ENCODE results near the gene SEMA4D. TPM values are rescaled to one million over a fixed set of nuclear protein-coding genes. Genes with fewer than 3 reads are reported as not detected.
A peak's percentile ranks its signal among the peaks of the same experiment; 100 is the strongest.

SEMA4D gene
- 0.03 and 0.37 TPM in 2 replicates for total RNA-seq (2014; rRNA removed; shearing (Covaris generic))

GRCh38 chr9:89497978-89498851 is at the start of gene SEMA4D:
TSS of gene SEMA4D (minus strand) at chr9:89498113. CDS start at chr9:89405456, 92,657 bp downstream.
- H3K4me3 ChIP-seq, result peak within 1 kb of the TSS; percentile 31
- H3K27me3 ChIP-seq (replicated peaks), result 0 out of 2 replicates have a peak, but pooled peaks cover 3% of the 10 kb centered on the region
- no peak for DNase-seq (ENCODE audit: low read depth in 1 of 2, low spot score in 2 of 2)

DNA sequence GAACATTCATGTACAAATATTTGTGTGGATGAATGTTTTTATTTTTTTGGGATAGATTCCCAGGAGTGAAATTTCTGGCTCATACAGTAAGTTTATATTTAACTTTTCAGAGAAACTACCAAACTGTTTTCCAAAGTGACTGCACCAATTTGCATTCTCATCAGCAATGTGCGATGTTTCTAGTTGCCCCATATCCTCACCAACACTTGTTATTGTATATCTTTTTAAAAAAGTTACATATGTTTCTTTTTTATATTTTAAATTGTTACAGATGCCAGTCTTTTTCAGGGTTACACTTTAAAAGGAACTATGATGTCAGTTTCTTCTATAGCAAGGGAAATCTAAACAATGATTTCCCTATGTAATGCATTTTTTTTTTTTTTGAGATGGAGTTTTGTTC is 49.1 kb upstream of the SEMA4D start:
- H3K4me1 ChIP-seq (replicated peaks), result no peaks in the 10 kb centered on the region
- no peaks in the 10 kb centered on the region; the same call in 1 of the 2 replicates for H3K9me3 ChIP-seq (replicated peaks)
- H3K27ac ChIP-seq, result no peak overlapping the region
- no peaks in the 10 kb centered on the region for H3K36me3 ChIP-seq
- no peak for DNase-seq (ENCODE audit: low read depth in 1 of 2, low spot score in 2 of 2)
- H3K27me3 ChIP-seq (replicated peaks), result 0 out of 2 replicates have a peak, but pooled peaks cover 7% of the 10 kb centered on the region
- no peak overlapping the region for H3K4me3 ChIP-seq

More at GRCh38 chr9:89497978-89498851, at the start of gene SEMA4D:
- no peak within 1 kb of the TSS for H3K27ac ChIP-seq
- no peaks in the 10 kb centered on the region for H3K9me3 ChIP-seq (replicated peaks)
- no peaks in the 10 kb centered on the region for H3K36me3 ChIP-seq
- no peaks in the 10 kb centered on the region for H3K4me1 ChIP-seq (replicated peaks)

DNA sequence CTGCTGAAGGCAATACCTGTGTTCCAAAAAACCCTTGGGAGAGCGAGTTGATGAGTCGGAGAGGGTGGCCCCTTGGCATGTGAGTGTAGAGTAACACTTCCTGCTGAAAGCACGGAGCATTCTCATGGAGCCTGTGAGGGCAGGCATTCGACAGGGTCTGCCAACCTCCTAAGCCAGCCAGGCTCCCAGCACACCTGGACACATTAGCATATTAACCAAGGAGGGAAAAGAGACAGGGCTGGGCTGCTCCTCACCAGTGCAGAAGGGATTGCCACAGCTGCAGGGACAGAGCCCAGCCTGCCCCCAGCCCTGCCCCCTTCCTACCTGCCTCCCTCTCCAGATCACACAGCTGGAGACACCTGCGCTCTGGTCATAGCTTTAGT is 46.4 kb upstream of the SEMA4D start:
- 0 out of 2 replicates have a peak, but pooled peaks cover 2% of the 10 kb centered on the region for H3K27me3 ChIP-seq (replicated peaks)
- H3K27ac ChIP-seq, result no peak overlapping the region
- no peaks in the 10 kb centered on the region for H3K4me1 ChIP-seq (replicated peaks)
- no peak overlapping the region for H3K4me3 ChIP-seq
- no peaks in the 10 kb centered on the region; the same call in 1 of the 2 replicates for H3K9me3 ChIP-seq (replicated peaks)
- no peak for DNase-seq (ENCODE audit: low read depth in 1 of 2, low spot score in 2 of 2)
- H3K36me3 ChIP-seq, result no peaks in the 10 kb centered on the region

DNA sequence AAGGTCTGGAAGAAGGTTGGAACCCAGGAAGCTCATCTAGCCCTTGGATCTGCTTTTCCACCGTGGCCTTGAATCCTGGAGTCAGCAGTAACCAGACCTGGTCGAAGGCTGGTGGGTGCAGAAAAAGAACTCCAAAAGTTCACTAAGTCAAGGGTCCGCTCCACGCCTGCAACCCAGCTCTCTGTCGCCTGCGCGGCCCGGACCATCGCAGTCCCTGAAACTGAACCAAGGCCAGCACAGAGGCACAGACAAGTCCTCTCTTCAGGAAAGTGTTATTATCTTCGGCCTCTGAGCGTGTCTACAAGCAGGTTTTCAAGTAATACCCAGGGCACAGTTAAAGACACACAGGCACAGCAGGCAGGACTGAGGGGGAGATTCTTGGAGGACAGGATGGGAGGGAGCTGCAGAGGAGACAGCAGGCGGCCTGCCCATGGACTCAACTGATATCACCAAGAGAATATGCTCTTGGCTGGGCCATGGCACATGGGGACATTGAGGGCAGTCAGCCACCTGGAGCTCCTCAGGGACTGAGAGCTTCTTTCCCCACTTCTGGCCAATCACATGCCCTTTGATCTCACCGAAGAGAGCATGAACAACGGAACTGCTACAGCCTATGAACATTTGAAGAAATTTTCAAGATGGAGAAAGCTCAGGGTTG is 45.8 kb upstream of the SEMA4D start:
- H3K27me3 ChIP-seq (replicated peaks), result 0 out of 2 replicates have a peak, but pooled peaks cover 2% of the 10 kb centered on the region
- H3K4me1 ChIP-seq (replicated peaks), result no peaks in the 10 kb centered on the region
- no peak for DNase-seq (ENCODE audit: low read depth in 1 of 2, low spot score in 2 of 2)
- no peak overlapping the region for H3K27ac ChIP-seq
- no peaks in the 10 kb centered on the region for H3K36me3 ChIP-seq
- no peak overlapping the region for H3K4me3 ChIP-seq
- no peaks in the 10 kb centered on the region; the same call in 1 of the 2 replicates for H3K9me3 ChIP-seq (replicated peaks)

GRCh38 chr9:89543111-89543510 is 45.2 kb upstream of the SEMA4D start:
- Histone ChIP-seq H3K4me1 (replicated peaks) (no peaks in the 10 kb centered on the region), H3K36me3 (no peaks in the 10 kb centered on the region), H3K27me3 (replicated peaks) (0 out of 2 replicates have a peak, but pooled peaks cover 2% of the 10 kb centered on the region), H3K9me3 (replicated peaks) (no peaks in the 10 kb centered on the region; the same call in 1 of the 2 replicates), H3K4me3 (no peak overlapping the region), H3K27ac (no peak overlapping the region)
- no peak for DNase-seq (ENCODE audit: low read depth in 1 of 2, low spot score in 2 of 2)

DNA sequence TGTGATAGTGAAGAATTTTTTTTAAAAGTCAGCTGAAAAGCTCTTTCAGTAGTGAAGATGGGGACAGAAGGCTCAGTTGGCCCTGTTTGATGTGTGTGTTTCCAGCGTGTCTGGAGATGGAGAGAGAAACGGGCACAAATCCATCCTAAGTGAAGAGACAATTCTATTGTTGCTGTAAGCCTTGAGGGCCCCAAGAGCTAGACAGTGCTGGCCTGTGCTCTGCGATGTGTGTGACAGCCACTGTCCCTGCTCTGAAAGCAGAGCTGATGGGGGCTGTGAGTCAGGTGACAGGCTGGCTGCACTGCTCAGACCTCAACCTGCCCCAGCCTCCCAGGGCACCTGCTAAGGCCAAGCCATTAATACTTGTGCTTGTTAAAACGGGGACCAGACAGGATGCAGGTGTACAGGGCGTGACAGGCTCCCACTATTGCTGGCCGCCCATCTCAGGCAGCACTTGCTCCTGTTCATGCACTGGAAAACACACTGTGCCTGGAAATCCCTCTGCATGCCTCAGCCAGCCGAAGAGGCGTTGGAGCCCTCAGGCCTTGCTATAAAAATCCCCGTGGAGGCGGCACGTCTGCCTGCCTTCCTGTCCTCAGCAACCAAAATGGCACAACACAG is 44.6 kb upstream of the SEMA4D start:
- Histone ChIP-seq H3K27me3 (replicated peaks) (0 out of 2 replicates have a peak, but pooled peaks cover 2% of the 10 kb centered on the region), H3K4me3 (no peak overlapping the region), H3K9me3 (replicated peaks) (no peaks in the 10 kb centered on the region; the same call in 1 of the 2 replicates), H3K36me3 (no peaks in the 10 kb centered on the region), H3K27ac (no peak overlapping the region), H3K4me1 (replicated peaks) (no peaks in the 10 kb centered on the region)
- no peak for DNase-seq (ENCODE audit: low read depth in 1 of 2, low spot score in 2 of 2)

DNA sequence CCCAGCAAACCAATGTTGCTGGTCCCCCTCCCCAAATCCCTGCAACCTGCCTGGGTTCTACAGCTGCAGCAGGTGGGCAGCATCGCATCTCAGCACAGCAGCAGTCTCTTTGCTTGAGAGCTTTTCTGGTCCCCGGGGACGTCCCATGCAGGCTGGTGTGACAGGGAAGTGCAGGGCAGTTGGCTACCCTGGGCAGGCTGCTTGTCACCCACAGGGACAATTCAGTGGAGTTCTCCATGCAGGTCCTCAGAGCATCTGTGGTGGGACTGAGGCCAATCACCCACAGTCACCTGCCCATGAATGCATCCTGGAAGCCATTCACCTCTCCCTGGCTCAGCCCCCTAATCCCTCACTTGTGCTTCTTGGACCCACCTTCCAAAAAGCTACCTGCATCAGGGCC is 43.9 kb upstream of the SEMA4D start:
- Histone ChIP-seq H3K27me3 (replicated peaks) (0 out of 2 replicates have a peak, but pooled peaks cover 2% of the 10 kb centered on the region), H3K9me3 (replicated peaks) (no peaks in the 10 kb centered on the region; the same call in 1 of the 2 replicates), H3K4me1 (replicated peaks) (no peaks in the 10 kb centered on the region), H3K4me3 (no peak overlapping the region), H3K36me3 (no peaks in the 10 kb centered on the region), H3K27ac (no peak overlapping the region)
- no peak for DNase-seq (ENCODE audit: low read depth in 1 of 2, low spot score in 2 of 2)

DNA sequence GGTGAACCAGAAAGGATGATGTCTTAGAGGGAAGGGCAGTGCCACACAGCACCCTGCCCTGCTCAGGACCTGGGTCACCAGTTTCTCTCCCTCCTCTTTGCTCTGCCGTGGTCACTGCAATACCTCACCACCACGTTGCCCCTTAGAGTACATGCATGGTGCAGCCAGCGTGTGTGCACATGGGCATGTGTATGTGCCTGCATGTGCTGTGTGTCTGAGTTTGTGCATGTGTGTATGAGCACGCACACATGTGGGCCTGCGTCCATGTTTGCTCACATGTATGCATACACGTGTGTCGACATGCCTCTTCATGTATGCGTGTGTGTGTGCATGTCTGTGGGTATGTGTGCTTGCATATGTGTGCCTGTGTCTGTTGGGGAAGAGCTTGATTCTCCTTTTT is 41.5 kb upstream of the SEMA4D start:
- Histone ChIP-seq H3K36me3 (no peaks in the 10 kb centered on the region), H3K4me3 (no peak overlapping the region), H3K27ac (no peak overlapping the region), H3K27me3 (replicated peaks) (no peaks in the 10 kb centered on the region), H3K4me1 (replicated peaks) (no peaks in the 10 kb centered on the region), H3K9me3 (replicated peaks) (no peaks in the 10 kb centered on the region)
- no peak for DNase-seq (ENCODE audit: low read depth in 1 of 2, low spot score in 2 of 2)

DNA sequence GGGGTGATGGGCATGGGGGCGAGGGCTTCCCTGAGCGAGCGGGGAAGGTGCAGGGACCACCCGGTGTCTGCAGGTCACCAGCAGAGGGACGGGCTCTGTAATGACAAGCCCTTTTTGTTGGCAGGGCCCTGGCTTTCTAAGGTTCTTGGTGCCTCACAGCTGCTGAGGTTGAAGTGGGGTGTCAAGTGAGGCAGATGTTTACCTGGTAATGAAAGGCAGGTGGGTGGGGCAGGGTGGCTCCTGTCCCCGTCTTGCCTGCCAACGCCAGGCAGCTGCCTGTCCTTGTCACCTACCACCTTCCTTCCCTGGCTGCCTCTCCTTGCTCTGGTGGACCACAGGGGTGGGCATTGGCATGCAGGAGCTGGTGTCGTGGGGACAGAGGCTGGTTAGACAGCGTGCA is 41.0 kb upstream of the SEMA4D start:
- no peaks in the 10 kb centered on the region for H3K9me3 ChIP-seq (replicated peaks)
- no peak overlapping the region for H3K4me3 ChIP-seq
- H3K4me1 ChIP-seq (replicated peaks), result no peaks in the 10 kb centered on the region

GRCh38 chr9:89537166-89537565 is 39.3 kb upstream of the SEMA4D start:
- H3K4me1 ChIP-seq (replicated peaks), result no peaks in the 10 kb centered on the region
- no peak for DNase-seq (ENCODE audit: low read depth in 1 of 2, low spot score in 2 of 2)
- no peaks in the 10 kb centered on the region for H3K36me3 ChIP-seq
- no peaks in the 10 kb centered on the region for H3K9me3 ChIP-seq (replicated peaks)
- H3K4me3 ChIP-seq, result no peak overlapping the region
- H3K27ac ChIP-seq, result no peak overlapping the region
- H3K27me3 ChIP-seq (replicated peaks), result no peaks in the 10 kb centered on the region

More for the DNA sequence above, 41.0 kb upstream of the SEMA4D start:
- Histone ChIP-seq H3K36me3 (no peaks in the 10 kb centered on the region), H3K27ac (no peak overlapping the region), H3K27me3 (replicated peaks) (no peaks in the 10 kb centered on the region)
- no peak for DNase-seq (ENCODE audit: low read depth in 1 of 2, low spot score in 2 of 2)

DNA sequence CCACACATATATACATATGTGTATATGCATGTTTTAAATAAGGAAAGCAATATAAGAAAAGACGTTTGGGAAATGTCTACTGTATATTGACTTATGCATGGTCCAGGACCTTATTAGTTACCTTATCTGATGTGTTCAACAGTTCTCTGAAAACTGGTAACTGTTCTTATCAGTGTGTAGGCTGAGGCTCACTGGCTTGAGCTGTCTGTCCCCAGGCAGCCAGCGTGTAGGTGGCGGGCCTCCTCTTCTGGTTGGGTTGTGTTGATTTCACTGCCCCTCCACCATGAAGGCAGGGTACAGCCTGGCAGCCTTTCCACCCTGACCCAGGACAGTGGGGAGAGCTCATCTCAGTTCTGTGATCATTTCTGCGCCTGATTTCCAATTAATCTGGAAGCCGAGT is 38.7 kb upstream of the SEMA4D start:
- Histone ChIP-seq H3K4me3 (no peak overlapping the region), H3K27ac (no peak overlapping the region), H3K4me1 (replicated peaks) (no peaks in the 10 kb centered on the region), H3K36me3 (no peaks in the 10 kb centered on the region), H3K9me3 (replicated peaks) (no peaks in the 10 kb centered on the region), H3K27me3 (replicated peaks) (no peaks in the 10 kb centered on the region)
- no peak for DNase-seq (ENCODE audit: low read depth in 1 of 2, low spot score in 2 of 2)

GRCh38 chr9:89536145-89536574 is 38.2 kb upstream of the SEMA4D start:
- no peaks in the 10 kb centered on the region for H3K27me3 ChIP-seq (replicated peaks)
- H3K4me1 ChIP-seq (replicated peaks), result no peaks in the 10 kb centered on the region
- H3K27ac ChIP-seq, result no peak overlapping the region
- H3K9me3 ChIP-seq (replicated peaks), result no peaks in the 10 kb centered on the region
- no peak for DNase-seq (ENCODE audit: low read depth in 1 of 2, low spot score in 2 of 2)
- H3K4me3 ChIP-seq, result no peak overlapping the region
- no peaks in the 10 kb centered on the region for H3K36me3 ChIP-seq

DNA sequence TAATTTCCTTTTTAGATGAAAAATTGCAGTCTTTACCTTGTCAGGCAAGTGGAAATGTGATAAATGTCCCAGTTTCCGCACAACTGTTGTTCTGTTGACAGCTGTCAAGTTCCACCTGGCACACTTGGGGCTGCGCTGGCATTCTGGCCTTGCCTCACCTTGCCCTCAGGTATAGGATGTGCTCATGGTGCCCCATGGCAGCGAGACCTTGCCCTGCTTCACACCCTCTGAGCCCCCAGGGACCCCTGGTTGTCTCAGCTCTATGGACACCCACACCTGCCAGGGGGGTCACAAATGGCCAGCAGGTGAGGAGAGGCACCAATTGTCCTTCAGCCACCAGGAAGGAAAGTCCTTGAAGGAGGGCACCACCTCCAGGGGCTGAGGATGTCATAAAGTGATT is 37.5 kb upstream of the SEMA4D start:
- H3K27ac ChIP-seq, result no peak overlapping the region
- no peaks in the 10 kb centered on the region for H3K4me1 ChIP-seq (replicated peaks)
- H3K36me3 ChIP-seq, result no peaks in the 10 kb centered on the region
- no peak overlapping the region for H3K4me3 ChIP-seq
- H3K9me3 ChIP-seq (replicated peaks), result no peaks in the 10 kb centered on the region
- DNase-seq (ENCODE audit: low read depth in 1 of 2, low spot score in 2 of 2), result no peak
- no peaks in the 10 kb centered on the region for H3K27me3 ChIP-seq (replicated peaks)
